Nephron (organoid): ENCODE results near the gene CTRB2.

Experiments used
- H3K27ac Mint-ChIP-seq, 3 experiments: 2 replicates each; pipeline ENCODE4 v1.8.0; 2020; ENCODE audit warnings: mixed read lengths in 3 of 3, mild to moderate bottlenecking in 2 of 3, moderate library complexity in 1 of 3
- H3K27me3 Mint-ChIP-seq: 2 replicates; pipeline ENCODE4 v1.8.0; 2021; ENCODE audit warnings: low read depth, mild to moderate bottlenecking, moderate library complexity, mixed read lengths
- H3K36me3 Mint-ChIP-seq: 2 replicates; pipeline ENCODE4 v1.8.0; 2020; ENCODE audit warnings: low read depth, mixed read lengths
- H3K4me1 Mint-ChIP-seq: 2 replicates; pipeline ENCODE4 v1.8.0; 2020; ENCODE audit warnings: mixed read lengths
- H3K4me3 Mint-ChIP-seq, 3 experiments: 2 replicates each; pipeline ENCODE4 v1.8.0; 2020; ENCODE audit warnings: mild to moderate bottlenecking in 3 of 3, mixed read lengths in 3 of 3, moderate library complexity in 2 of 3
- H3K9me3 Mint-ChIP-seq: 2 replicates; pipeline ENCODE4 v1.8.0; 2020; ENCODE audit warnings: mixed read lengths
- TF ChIP-seq, protein P1 (sequence below), 3 experiments: fragments of 200-600 bp; sonication (generic); IDR thresholded peaks; one replicate each; pipeline ENCODE4 v1.5.0; 2021; ENCODE audit warnings: antibody characterized with exemption in 3 of 3; ENCODE audit not compliant: unreplicated experiment in 3 of 3

CTRB2 gene

DNA sequence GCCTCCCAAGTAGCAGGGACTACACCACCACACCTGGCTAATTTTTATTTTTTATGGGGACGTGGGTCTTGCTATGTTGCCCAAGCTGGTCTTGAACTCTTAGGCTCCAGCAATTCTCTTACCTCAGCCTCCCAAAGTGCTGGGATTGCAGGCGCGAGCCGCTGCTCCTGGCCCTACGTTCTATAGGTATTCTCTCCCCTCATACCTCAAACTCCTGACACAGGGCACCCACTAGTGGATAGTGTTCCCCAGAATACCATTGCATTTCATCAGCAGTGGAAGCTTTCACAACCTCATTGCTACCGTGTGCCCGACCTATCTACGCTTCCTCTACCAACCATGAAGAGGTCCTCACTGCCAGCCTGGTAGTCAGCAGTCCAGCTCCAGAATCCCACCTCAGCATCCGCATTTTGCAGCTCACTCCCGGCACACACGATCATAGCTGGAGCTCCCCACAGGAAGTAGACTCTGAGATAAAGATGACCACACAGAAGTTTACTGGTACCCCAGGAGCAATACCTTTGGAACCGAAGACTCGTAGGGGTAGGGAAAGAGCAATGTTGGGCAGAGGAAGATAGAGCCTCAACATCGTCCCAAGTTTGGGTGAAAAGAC, 9.3 kb downstream of the CTRB2 start:
- H3K9me3 Mint-ChIP-seq: no peaks in the 10 kb centered on the region
- peaks cover 8% of the 10 kb centered on the region for H3K27me3 Mint-ChIP-seq
- TF ChIP-seq, protein P1, sequence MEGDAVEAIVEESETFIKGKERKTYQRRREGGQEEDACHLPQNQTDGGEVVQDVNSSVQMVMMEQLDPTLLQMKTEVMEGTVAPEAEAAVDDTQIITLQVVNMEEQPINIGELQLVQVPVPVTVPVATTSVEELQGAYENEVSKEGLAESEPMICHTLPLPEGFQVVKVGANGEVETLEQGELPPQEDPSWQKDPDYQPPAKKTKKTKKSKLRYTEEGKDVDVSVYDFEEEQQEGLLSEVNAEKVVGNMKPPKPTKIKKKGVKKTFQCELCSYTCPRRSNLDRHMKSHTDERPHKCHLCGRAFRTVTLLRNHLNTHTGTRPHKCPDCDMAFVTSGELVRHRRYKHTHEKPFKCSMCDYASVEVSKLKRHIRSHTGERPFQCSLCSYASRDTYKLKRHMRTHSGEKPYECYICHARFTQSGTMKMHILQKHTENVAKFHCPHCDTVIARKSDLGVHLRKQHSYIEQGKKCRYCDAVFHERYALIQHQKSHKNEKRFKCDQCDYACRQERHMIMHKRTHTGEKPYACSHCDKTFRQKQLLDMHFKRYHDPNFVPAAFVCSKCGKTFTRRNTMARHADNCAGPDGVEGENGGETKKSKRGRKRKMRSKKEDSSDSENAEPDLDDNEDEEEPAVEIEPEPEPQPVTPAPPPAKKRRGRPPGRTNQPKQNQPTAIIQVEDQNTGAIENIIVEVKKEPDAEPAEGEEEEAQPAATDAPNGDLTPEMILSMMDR (IDR thresholded peaks at IDR 0.05; ENCODE audit: unreplicated experiment in 3 of 3): no peak
- no peak overlapping the region for H3K4me3 Mint-ChIP-seq
- H3K36me3 Mint-ChIP-seq: no peaks in the 10 kb centered on the region
- H3K27ac Mint-ChIP-seq: no peak overlapping the region
- H3K4me1 Mint-ChIP-seq: no peaks in the 10 kb centered on the region

GRCh38 chr16:75196836-75197235, 10.1 kb downstream of the CTRB2 start:
- TF ChIP-seq, protein P1 (IDR thresholded peaks at IDR 0.05; ENCODE audit: unreplicated experiment in 3 of 3): no peak
- peaks cover 8% of the 10 kb centered on the region for H3K27me3 Mint-ChIP-seq
- H3K9me3 Mint-ChIP-seq: no peaks in the 10 kb centered on the region
- H3K27ac Mint-ChIP-seq: no peak overlapping the region
- no peaks in the 10 kb centered on the region for H3K4me1 Mint-ChIP-seq
- no peaks in the 10 kb centered on the region for H3K36me3 Mint-ChIP-seq
- no peak overlapping the region for H3K4me3 Mint-ChIP-seq

GRCh38 chr16:75195811-75196790, 10.9 kb downstream of the CTRB2 start:
- H3K4me3 Mint-ChIP-seq: no peak overlapping the region
- H3K4me1 Mint-ChIP-seq: no peaks in the 10 kb centered on the region
- H3K36me3 Mint-ChIP-seq: no peaks in the 10 kb centered on the region
- peaks cover 8% of the 10 kb centered on the region for H3K27me3 Mint-ChIP-seq
- no peak overlapping the region for H3K27ac Mint-ChIP-seq
- TF ChIP-seq, protein P1 (IDR thresholded peaks at IDR 0.05; ENCODE audit: unreplicated experiment in 3 of 3): no peak
- no peaks in the 10 kb centered on the region for H3K9me3 Mint-ChIP-seq

- peaks cover 8% of the 10 kb centered on the region for H3K27me3 Mint-ChIP-seq
- H3K9me3 Mint-ChIP-seq: no peaks in the 10 kb centered on the region
- no peaks in the 10 kb centered on the region for H3K36me3 Mint-ChIP-seq
- no peaks in the 10 kb centered on the region for H3K4me1 Mint-ChIP-seq
- H3K27ac Mint-ChIP-seq: no peak overlapping the region
- H3K4me3 Mint-ChIP-seq: no peak overlapping the region
- TF ChIP-seq, protein P1 (IDR thresholded peaks at IDR 0.05; ENCODE audit: unreplicated experiment in 3 of 3): no peak
Observed at GRCh38 chr16:75193730-75194444, 13.1 kb downstream of the CTRB2 start.

GRCh38 chr16:75193265-75193650, 13.7 kb downstream of the CTRB2 start:
- H3K36me3 Mint-ChIP-seq: no peaks in the 10 kb centered on the region
- H3K27me3 Mint-ChIP-seq: peaks cover 7% of the 10 kb centered on the region
- TF ChIP-seq, protein P1 (IDR thresholded peaks at IDR 0.05; ENCODE audit: unreplicated experiment in 3 of 3): no peak
- no peaks in the 10 kb centered on the region for H3K4me1 Mint-ChIP-seq
- no peak overlapping the region for H3K4me3 Mint-ChIP-seq
- H3K27ac Mint-ChIP-seq: no peak overlapping the region
- no peaks in the 10 kb centered on the region for H3K9me3 Mint-ChIP-seq
